AG04450 (cell line): ENCODE measurements around the gene CNOT6L. TPM values are rescaled to one million over a fixed set of nuclear protein-coding genes. Genes with fewer than 3 reads are reported as not detected.
A peak's percentile ranks its signal among the peaks of the same experiment; 100 is the strongest.

ENCODE experiments used
- CTCF ChIA-PET: fragments of 300-600, 350-600 bp; formaldehyde crosslinking; extraction: SDS; loops from one replicate; lab custom pipeline; 2022; ENCODE audit warnings: antibody characterized with exemption, inconsistent platforms; lab: Charles Lee
- POLR2A ChIA-PET: fragments of 350-600 bp; formaldehyde crosslinking; extraction: SDS; loops from one replicate; lab custom pipeline; 2021; ENCODE audit warnings: antibody characterized with exemption, inconsistent platforms; lab: Yijun Ruan, JAX
- DNase-seq: peaks from one replicate; pipeline ENCODE4 v3.0.0-alpha.2; 2011; ENCODE audit warnings: low read depth, low spot score
- H3K27ac ChIP-seq: one replicate; pipeline ENCODE4 v1.5.1; 2012; ENCODE audit warnings: low read depth, low read length, control low read depth
- H3K27me3 ChIP-seq: one replicate; pipeline ENCODE4 v1.6.0; 2012; ENCODE audit warnings: low read length; ENCODE audit not compliant: control insufficient read depth, insufficient read depth
- H3K4me3 ChIP-seq: 2 replicates; pipeline ENCODE4 v1.5.1; 2011; ENCODE audit warnings: mild to moderate bottlenecking, low read depth, low read length, control low read depth
- H3K9me3 ChIP-seq: 2 replicates; pipeline ENCODE4 v1.5.1; 2012; ENCODE audit warnings: low read length; ENCODE audit not compliant: control insufficient read depth, insufficient read depth
- CTCF ChIP-seq: IDR thresholded peaks from 2 replicates; pipeline ENCODE4 v1.5.1; 2011; ENCODE audit warnings: low read depth, low read length, control low read depth, inconsistent platforms
- polyA plus RNA-seq: library from polyadenylated mRNA; depleted of rRNA; stranded (reverse); fragments of >200 nt; gene quantifications from 2 replicates; pipeline ENCODE4 v1.2.3, GENCODE V29; 2011

CNOT6L gene
- polyA plus RNA-seq, 1 experiment = 10.7 TPM

GRCh38 chr4:77820649-77821561 is 1.7 kb upstream of the CNOT6L start:
- H3K27me3 ChIP-seq = no peaks in the 10 kb centered on the region
- POLR2A ChIA-PET = interaction anchor here (1.1 to 2.3 kb wide), 2 partner anchors 41 to 56 kb away, joined by 6 to 20 read pairs; partner anchors contain the start of gene MRPL1
- peak overlapping the region; percentile 93 for H3K4me3 ChIP-seq
- H3K9me3 ChIP-seq = no peaks in the 10 kb centered on the region; the same call in 1 of the 2 replicates
- CTCF ChIA-PET = no interaction called here
- no peak for TF ChIP-seq CTCF
- DNase-seq = no peak
- peak overlapping the region; percentile 92 for H3K27ac ChIP-seq

GRCh38 chr4:77819843-77820648 is 878 bp upstream of the CNOT6L start:
- Histone ChIP-seq H3K4me3 (peak overlapping the region; percentile 93), H3K9me3 (no peaks in the 10 kb centered on the region; the same call in 1 of the 2 replicates), H3K27me3 (no peaks in the 10 kb centered on the region), H3K27ac (peak overlapping the region; percentile 92)
- POLR2A ChIA-PET = interaction anchor here (0.6 to 2.3 kb wide), 3 partner anchors 42 to 76 kb away, joined by 6 to 20 read pairs (median 6); partner anchors contain the start of gene MRPL1
- CTCF ChIA-PET = interaction anchor here (0.5 kb wide), 1 partner anchor 1013 kb away, joined by 3 read pairs; no protein-coding TSS in a partner anchor
- DNase-seq = no peak
- no peak for TF ChIP-seq CTCF

- Histone ChIP-seq H3K4me3 (peak overlapping the region; percentile 93), H3K27ac (peak overlapping the region; percentile 80), H3K9me3 (no peaks in the 10 kb centered on the region; the same call in 1 of the 2 replicates), H3K27me3 (no peaks in the 10 kb centered on the region)
- no peak for DNase-seq
- POLR2A ChIA-PET = interaction anchor here (0.6 to 2.3 kb wide), 2 partner anchors 43 to 77 kb away, joined by 6 to 20 read pairs; partner anchors contain the start of gene MRPL1
- no peak for TF ChIP-seq CTCF
- CTCF ChIA-PET = interaction anchor here (0.5 to 1.9 kb wide), 2 partner anchors 10 to 1014 kb away, joined by 3 to 5 read pairs; no protein-coding TSS in a partner anchor
These were observed 255 bp upstream of the CNOT6L start for GRCh38 chr4:77819404-77819842.

GRCh38 chr4:77818073-77818601 is 1.0 kb downstream of the CNOT6L start:
- POLR2A ChIA-PET = interaction anchor here (0.6 to 2.2 kb wide), 4 partner anchors 12 to 726 kb away, joined by 3 to 17 read pairs (median 3); partner anchors contain the start of gene MRPL1
- DNase-seq = no peak
- TF ChIP-seq CTCF = peak; percentile 67
- CTCF ChIA-PET = interaction anchor here (0.6 to 1.9 kb wide), 10 partner anchors 9 to 199 kb away, joined by 3 to 8 read pairs (median 5); partner anchors contain the start of gene MRPL1
- H3K4me3 ChIP-seq = peak overlapping the region; percentile 93
- peak overlapping the region; percentile 80 for H3K27ac ChIP-seq
- H3K27me3 ChIP-seq = no peaks in the 10 kb centered on the region
- H3K9me3 ChIP-seq = no peaks in the 10 kb centered on the region; the same call in 1 of the 2 replicates
